GM19463 (cell line): ENCODE data around the gene NTSR1.

Experiments used
- ATAC-seq: cut with Tn5 transposase; IDR thresholded peaks from one replicate; pipeline ENCODE4 v1.9.1; 2021; ENCODE audit warnings: mild to moderate bottlenecking, moderate library complexity; ENCODE audit not compliant: unreplicated experiment

Gene NTSR1

GRCh38 chr20:62692801-62693523 lies 15.7 kb upstream of the NTSR1 start:
- ATAC-seq = no peak

- no peak for ATAC-seq
Observed at GRCh38 chr20:62693524-62693922, 15.1 kb upstream of the NTSR1 start.

- no peak for ATAC-seq
Observed at GRCh38 chr20:62694106-62694505, 14.5 kb upstream of the NTSR1 start.

GRCh38 chr20:62694868-62695267 lies 13.8 kb upstream of the NTSR1 start:
- no peak for ATAC-seq

- no peak for ATAC-seq
Observed at GRCh38 chr20:62695448-62696414, 12.9 kb upstream of the NTSR1 start.

DNA sequence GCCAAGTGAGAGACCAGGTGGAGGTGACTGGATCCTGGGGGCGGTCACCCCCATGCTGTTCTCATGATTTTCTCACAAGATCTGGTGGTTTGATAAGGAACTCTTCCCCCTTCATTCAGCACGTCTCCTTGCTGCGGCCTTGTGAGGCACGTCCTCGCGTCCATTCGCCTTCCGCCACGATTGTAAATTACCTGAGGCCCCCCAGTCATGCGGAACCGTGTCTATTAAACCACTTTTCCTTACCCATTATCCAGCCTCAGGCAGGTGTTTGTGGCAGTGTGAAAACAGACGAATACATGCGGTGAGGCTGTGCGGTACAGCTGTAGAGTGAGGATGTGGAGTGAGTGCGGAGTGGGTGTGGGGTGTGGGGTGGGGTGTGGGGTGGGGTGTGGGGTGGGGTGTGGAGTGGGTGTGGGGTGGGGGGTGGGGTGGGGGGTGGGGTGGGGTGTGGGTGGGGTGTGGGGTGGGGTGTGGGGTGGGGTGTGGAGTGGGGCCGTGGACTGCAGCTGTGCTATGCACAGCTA lies 12.1 kb upstream of the NTSR1 start:
- ATAC-seq = no peak

- no peak for ATAC-seq
Observed at GRCh38 chr20:62696989-62697388, 11.6 kb upstream of the NTSR1 start.

DNA sequence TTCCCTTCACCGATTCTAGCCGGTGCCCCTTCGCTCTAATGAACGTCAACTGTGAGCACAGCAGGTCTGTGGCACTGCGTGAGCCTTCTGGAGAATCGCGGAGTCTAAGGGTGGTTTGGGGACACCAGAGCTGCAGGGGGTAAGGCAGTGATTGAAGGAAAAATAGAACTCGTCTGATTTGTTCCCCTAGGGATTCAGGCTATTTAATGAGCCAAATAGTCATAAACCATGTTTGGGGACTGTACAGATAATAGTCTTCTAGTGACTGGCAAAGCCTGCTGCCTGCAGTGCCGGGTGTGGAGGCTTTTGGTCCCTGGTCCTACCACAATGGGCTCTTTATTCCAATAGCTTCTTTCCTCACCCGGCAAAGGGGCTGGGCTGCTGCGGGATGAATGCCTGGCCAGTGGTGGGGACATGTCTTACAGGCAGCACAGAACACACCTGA lies 11.1 kb upstream of the NTSR1 start:
- no peak for ATAC-seq

DNA sequence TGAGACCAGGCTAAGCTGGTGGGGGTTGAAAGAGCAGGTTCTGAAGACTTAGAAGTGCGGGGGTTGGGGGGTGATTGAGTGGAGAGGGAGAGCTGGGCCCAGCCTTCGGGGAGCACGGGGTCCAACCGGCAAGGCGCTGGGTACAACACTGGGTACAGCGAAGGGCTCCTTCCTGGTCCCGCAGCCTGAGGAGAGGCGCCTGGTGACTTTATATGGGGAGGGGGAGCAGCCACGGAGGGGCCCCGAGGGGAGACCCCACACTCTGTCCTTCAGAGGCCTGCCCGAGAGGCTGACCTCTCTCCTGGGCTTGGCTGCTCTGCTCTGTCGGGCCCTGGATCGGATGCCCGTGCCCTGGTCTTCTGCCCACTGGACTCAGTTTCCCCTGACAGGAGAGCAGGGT lies 10.4 kb upstream of the NTSR1 start:
- no peak for ATAC-seq

GRCh38 chr20:62699296-62699695 lies 9.3 kb upstream of the NTSR1 start:
- ATAC-seq = no peak

DNA sequence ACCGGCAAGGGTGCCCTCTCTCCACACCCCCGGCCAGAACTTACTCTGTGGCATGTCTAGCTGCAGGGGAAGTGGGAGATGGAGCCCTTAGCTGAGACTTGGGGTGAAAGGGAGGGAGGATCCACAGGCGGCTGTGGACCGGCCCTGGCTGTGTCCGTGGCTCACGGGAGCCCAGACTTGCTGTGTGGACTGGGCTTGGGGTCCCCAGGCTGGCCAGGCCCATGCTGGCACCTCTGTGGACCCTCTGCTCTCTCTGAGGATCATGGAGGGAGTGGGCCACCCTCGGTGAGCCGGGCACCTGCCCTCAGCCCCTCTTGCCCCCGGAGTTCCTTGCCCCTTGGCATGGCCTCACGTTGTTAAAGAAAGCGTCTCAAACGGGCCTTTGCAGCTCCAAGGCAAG lies 8.9 kb upstream of the NTSR1 start:
- no peak for ATAC-seq

DNA sequence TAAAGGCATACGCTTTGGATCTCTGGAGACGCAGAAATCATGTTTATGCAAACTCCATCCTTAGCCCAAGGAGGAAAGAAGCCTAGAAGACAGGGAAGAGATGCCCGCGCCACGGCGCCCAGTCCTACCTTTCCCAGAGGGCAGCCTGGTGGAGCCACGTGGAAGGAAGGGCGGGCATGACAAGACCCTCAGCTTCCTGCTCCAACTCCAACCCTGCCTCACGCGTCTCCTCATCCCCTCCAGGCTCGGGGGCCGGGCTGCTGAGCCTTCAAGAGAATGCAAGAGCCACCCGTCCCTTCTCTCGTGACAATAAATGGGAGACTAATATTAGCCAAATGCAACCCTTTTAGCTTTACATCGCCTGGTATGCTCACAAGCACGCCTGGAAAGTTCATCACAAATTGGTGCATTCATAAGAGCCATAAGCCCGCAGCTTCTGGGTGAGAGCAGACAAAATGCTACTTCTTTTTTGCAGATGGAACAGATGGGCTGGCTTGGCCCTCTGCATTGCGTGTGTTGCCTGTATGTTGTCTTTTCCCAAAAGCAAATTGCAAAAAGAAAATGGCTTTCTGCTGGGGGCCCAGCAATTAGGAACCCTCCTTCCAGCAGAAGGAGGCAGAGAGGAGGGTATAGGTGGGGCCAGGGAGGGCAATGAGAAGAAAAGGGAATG lies 8.2 kb upstream of the NTSR1 start:
- no peak for ATAC-seq

DNA sequence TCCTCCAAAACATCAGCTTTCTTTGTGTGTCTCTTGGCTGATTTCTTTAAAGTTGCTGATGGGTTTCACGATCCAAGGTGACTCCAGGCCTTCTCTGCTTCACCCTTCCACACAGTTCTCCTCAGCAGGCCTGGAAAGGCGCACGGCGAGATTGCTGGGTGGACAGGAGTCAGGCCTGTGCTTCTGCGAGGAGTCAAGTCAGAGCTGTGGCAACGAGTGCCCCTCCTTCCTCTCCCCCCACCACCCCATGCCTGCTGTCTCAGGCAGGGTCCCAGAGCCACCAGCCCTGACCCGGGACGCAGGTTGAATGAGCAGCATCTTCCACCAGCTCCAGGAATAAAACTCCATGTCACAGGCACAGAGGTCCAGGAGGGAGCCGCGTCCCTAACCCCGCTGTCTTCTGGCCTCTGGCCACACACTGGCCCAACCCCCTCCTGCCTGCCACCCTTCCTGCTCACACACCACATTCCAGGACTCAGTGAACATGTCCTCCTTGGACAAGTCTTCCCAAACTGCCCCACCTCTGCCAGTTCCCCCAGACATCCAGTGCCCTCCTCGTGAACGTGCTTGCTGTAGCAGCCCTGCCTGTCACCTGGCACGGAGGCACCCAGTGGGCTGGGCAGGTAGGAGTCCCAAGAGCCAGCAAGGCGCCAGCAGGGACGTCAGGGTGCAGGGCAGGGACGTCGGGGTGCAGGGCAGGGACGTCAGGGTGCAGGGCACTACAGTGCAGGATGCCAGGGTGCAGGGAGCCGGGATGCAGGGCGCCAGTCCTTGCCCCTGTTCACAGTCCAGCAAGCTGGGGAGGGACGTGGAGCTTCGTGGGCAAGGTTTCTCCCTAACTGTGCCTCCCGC lies 7.2 kb upstream of the NTSR1 start:
- no peak for ATAC-seq

DNA sequence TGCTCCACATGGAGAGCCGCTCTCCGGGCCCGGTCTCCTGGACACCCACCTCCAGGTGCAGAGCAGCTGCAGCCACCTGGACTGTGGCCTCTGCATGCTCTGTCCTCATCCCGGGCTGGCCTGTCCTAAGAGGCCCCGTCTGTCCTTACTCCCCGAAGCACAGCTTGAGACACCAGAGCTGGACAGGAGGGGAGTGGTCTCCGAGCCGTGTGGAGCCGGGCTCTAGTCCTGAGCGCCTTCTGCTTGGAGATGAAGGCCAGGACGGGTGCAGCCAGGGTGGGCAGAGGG lies 6.7 kb upstream of the NTSR1 start:
- no peak for ATAC-seq

DNA sequence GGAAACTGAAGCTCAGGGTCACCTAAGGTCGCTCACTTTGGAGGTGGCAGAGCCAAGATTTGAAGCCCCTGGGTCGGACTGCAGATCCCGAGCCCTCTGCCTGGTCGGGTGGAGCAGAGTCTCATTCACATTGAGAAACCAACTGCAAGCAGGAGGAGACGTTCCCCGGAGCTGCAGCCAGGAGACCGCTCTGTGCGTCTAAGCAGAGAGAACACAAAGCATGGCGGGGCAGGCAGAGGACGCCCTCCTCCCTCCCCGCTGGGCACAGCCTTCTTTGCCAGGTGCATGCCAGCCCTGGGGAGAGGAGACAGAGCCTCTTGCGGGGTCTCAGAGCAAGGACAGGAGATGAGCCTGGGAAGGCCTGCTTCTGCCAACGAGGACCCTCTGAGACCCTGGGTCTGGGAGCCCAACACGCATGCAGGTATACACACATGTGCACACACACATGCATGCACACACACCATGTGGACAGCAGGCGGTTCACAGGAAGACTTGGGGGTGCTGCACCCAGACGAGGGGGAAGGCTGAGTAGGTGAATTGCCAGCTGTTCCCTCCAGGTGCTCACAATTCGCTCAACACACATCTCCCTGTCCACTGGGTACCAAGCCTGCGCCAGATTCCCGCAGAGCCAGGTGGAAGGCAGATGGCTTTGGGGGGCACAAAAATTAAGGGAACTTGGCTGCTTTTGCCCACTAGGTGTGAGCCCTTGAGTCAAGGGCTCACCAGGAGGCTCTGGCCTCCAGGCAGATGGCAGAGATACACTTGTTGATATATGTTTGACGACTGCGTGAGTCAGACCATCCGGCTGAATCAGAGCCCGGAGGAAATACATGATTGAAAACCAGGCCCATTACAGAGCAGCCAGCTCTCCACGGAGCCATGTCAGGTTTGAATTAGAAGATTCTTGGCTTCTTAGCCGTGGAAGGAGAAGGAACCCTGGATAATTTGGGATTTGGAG lies 5.5 kb upstream of the NTSR1 start:
- ATAC-seq = no peak

- ATAC-seq = no peak
Observed at GRCh38 chr20:62703853-62704228, 4.8 kb upstream of the NTSR1 start.

GRCh38 chr20:62704341-62704948 lies 4.2 kb upstream of the NTSR1 start:
- ATAC-seq = no peak

DNA sequence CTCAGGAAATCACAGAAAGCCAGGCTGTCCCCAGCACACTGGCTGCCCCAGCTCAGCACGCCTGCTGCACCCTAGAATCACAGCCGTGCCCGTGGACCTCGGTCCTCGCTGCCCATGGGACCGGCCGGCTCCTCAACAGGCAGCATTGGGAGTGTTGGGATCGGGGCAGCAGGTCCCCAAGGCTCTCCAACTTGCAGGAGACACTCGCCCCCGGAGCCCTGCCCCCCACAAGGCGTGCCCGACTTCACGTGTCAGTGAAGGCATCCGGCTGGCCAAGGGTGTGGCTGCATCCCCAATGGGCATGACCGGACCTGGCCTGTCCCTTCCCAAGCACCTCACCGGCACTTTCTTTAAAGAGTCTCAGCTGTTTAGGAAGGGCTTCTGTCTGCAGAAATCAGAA lies 3.0 kb upstream of the NTSR1 start:
- ATAC-seq = no peak

GRCh38 chr20:62706344-62706743 lies 2.3 kb upstream of the NTSR1 start:
- no peak for ATAC-seq
